GM12878 (cell line): ENCODE data around the gene STK38. TPM values are rescaled to one million over a fixed set of nuclear protein-coding genes. Genes with fewer than 3 reads are reported as not detected.

Experiments used
- ATAC-seq: fragments of 200-7000 bp; cut with Tn5 transposase; 3 replicates; pipeline ENCODE4 v1.9.1; 2020; ENCODE audit warnings: mild to moderate bottlenecking, moderate library complexity
- BruUV-seq: library from RNA; stranded (reverse); fragments of 400-500 nt; replicated peaks from 2 replicates; lab custom pipeline; 2021; lab: Mats Ljungman, UMichigan
- CTCF ChIA-PET: fragments of 300-600 bp; sonication (Branson Sonifier 250); formaldehyde crosslinking; extraction: SDS; loops from one replicate; lab custom pipeline; 2021; ENCODE audit warnings: inconsistent platforms; lab: Yijun Ruan, JAX
- POLR2A ChIA-PET: fragments of 350-600 bp; formaldehyde crosslinking; extraction: SDS; loops from one replicate; lab custom pipeline; 2021; ENCODE audit warnings: inconsistent platforms; lab: Charles Lee
- RAD21 ChIA-PET: fragments of 300-600 bp; sonication (Branson Sonifier 250); formaldehyde crosslinking; loops from one replicate; lab custom pipeline; 2023; ENCODE audit warnings: antibody characterized with exemption; ENCODE audit not compliant: unreplicated experiment; lab: Charles Lee
- SMC1A ChIA-PET: fragments of 300-600 bp; sonication (Branson Sonifier 250); formaldehyde crosslinking; loops from one replicate; lab custom pipeline; 2023; ENCODE audit not compliant: unreplicated experiment, uncharacterized antibody; lab: Charles Lee
- DNase-seq: peaks from one replicate; pipeline ENCODE4 v3.0.0-alpha.2; 2011; ENCODE audit warnings: low read depth, low spot score
- FAIRE-seq: peaks from 3 replicates; lab custom pipeline; 2011; peaks lifted over from hg19 to GRCh38; lab: Jason Lieb, UNC
- H2AFZ ChIP-seq: 2 replicates; pipeline ENCODE4 v1.6.0; 2011; ENCODE audit warnings: low read depth, low read length, control low read depth; ENCODE audit not compliant: control insufficient read depth
- H3K27ac ChIP-seq: 2 replicates; pipeline ENCODE4 v1.5.1; 2011; ENCODE audit warnings: control low read depth; ENCODE audit not compliant: control insufficient read depth, insufficient read depth
- H3K27me3 ChIP-seq, 2 experiments: replicated peaks in 1 of 2; 2 replicates each; pipeline versions ENCODE4 v1.6.0 to v1.6.1; 2011; ENCODE audit warnings: low read length in 1 of 2; ENCODE audit not compliant: control insufficient read depth in 2 of 2, insufficient read depth in 2 of 2
- H3K36me3 ChIP-seq, 2 experiments: 2 replicates each; pipeline ENCODE4 v1.5.1; 2011; ENCODE audit warnings: low read length in 1 of 2; ENCODE audit not compliant: control insufficient read depth in 2 of 2, insufficient read depth in 2 of 2
- H3K4me1 ChIP-seq: 2 replicates; pipeline ENCODE4 v1.6.1; 2011; ENCODE audit warnings: mild to moderate bottlenecking, low read length, moderate library complexity, mixed read lengths; ENCODE audit not compliant: control insufficient read depth, insufficient read depth
- H3K4me2 ChIP-seq: 2 replicates; pipeline ENCODE4 v1.6.0; 2011; ENCODE audit warnings: control low read depth; ENCODE audit not compliant: control insufficient read depth, insufficient read depth
- H3K4me3 ChIP-seq: fragments of 200-600 bp; sonication (generic); 2 replicates; pipeline ENCODE4 v1.5.1; 2016
- H3K79me2 ChIP-seq: 2 replicates; pipeline ENCODE4 v1.6.0; 2011; ENCODE audit warnings: low read length; ENCODE audit not compliant: control insufficient read depth, insufficient read depth
- H3K9ac ChIP-seq: 2 replicates; pipeline ENCODE4 v1.8.0; 2011; ENCODE audit warnings: low read length, control low read depth, mixed read lengths; ENCODE audit not compliant: control insufficient read depth, insufficient read depth
- H3K9me3 ChIP-seq: replicated peaks from 3 replicates; pipeline ENCODE4 v1.5.1; 2011; ENCODE audit warnings: mild to moderate bottlenecking, low read length; ENCODE audit not compliant: control insufficient read depth, insufficient read depth
- H4K20me1 ChIP-seq: 2 replicates; pipeline ENCODE4 v1.6.0; 2011; ENCODE audit not compliant: control insufficient read depth, insufficient read depth
- CEBPB ChIP-seq, 2 experiments: fragments of 150-350 bp in 1 of 2; IDR thresholded peaks; 2 replicates each; pipeline ENCODE4 v1.6.1; 2012 to 2014; ENCODE audit warnings: low read depth in 2 of 2, low read length in 2 of 2, borderline replicate concordance in 1 of 2, inconsistent platforms in 1 of 2
- E2F4 ChIP-seq: IDR thresholded peaks from 2 replicates; pipeline ENCODE4 v1.6.1; 2012; ENCODE audit warnings: low read depth, low read length, improper control_type of control experiment
- EP300 ChIP-seq, 2 experiments: fragments of 150-350 bp in 1 of 2; IDR thresholded peaks; 2 replicates each; pipeline ENCODE4 v1.6.1; 2011 to 2012; ENCODE audit warnings: low read depth in 2 of 2, low read length in 2 of 2, borderline replicate concordance in 1 of 2, improper control_type of control experiment in 1 of 2, inconsistent platforms in 1 of 2; ENCODE audit not compliant: control insufficient read depth in 1 of 2
- GABPA ChIP-seq: IDR thresholded peaks from 2 replicates; pipeline ENCODE4 v1.6.1; 2014; ENCODE audit warnings: antibody characterized with exemption, low read depth, mild to moderate bottlenecking, inconsistent platforms
- IKZF2 ChIP-seq, 2 experiments: fragments of 450-650 bp; IDR thresholded peaks; 2 replicates each; pipeline ENCODE4 v1.6.1; 2017; ENCODE audit warnings: mild to moderate bottlenecking in 2 of 2, moderate library complexity in 2 of 2
- JUND ChIP-seq: IDR thresholded peaks from 2 replicates; pipeline ENCODE4 v1.6.1; 2012; ENCODE audit warnings: low read depth, mild to moderate bottlenecking, low read length, improper control_type of control experiment, moderate library complexity
- LARP7 ChIP-seq: fragments of 450-650 bp; IDR thresholded peaks from 2 replicates; pipeline ENCODE4 v1.6.1; 2017; ENCODE audit warnings: mild to moderate bottlenecking
- NFYB ChIP-seq: IDR thresholded peaks from 2 replicates; pipeline ENCODE4 v1.6.1; 2011; ENCODE audit warnings: low read depth, mild to moderate bottlenecking, low read length, improper control_type of control experiment, moderate library complexity; ENCODE audit not compliant: insufficient read depth
- NRF1 ChIP-seq: conservative IDR thresholded peaks from 2 replicates; pipeline ENCODE4 v1.6.1; 2011; ENCODE audit warnings: mild to moderate bottlenecking, low read depth, low read length, improper control_type of control experiment
- POLR2AphosphoS5 ChIP-seq: IDR thresholded peaks from 2 replicates; pipeline ENCODE4 v1.6.1; 2011; ENCODE audit warnings: mild to moderate bottlenecking, low read length, inconsistent platforms
- RBBP5 ChIP-seq: fragments of 200-600 bp; sonication (generic); conservative IDR thresholded peaks from 2 replicates; pipeline ENCODE4 v1.6.1; 2016
- RELA ChIP-seq: fragments of 450-650 bp; IDR thresholded peaks from 2 replicates; pipeline ENCODE4 v1.8.0; 2014; ENCODE audit warnings: borderline replicate concordance; ENCODE audit not compliant: partially characterized antibody
- SMAD5 ChIP-seq: IDR thresholded peaks from 2 replicates; pipeline ENCODE4 v1.6.1; 2016; ENCODE audit warnings: antibody characterized with exemption, low read depth
- SREBF1 ChIP-seq: IDR thresholded peaks from 2 replicates; pipeline ENCODE4 v1.6.1; 2012; ENCODE audit warnings: mild to moderate bottlenecking, low read length
- YBX1 ChIP-seq: fragments of 450-650 bp; IDR thresholded peaks from 2 replicates; pipeline ENCODE4 v1.6.1; 2016; ENCODE audit warnings: antibody characterized with exemption
- ZNF24 ChIP-seq: fragments of 450-650 bp; IDR thresholded peaks from 2 replicates; pipeline ENCODE4 v1.6.1; 2017; ENCODE audit warnings: antibody characterized with exemption, mild to moderate bottlenecking
- WGBS: methylation state at CpG from one replicate; pipeline ENCODE4 v1.1.6; 2016; ENCODE audit warnings: low lambda C conversion rate; ENCODE audit not compliant: insufficient replicate concordance, insufficient coverage; ENCODE audit errors: missing lambda C conversion rate; 5-methylcytosine and 5-hydroxymethylcytosine counted together
- in situ Hi-C: fragments of 300-500 bp; cut with MboI; formaldehyde crosslinking; loops from 9 replicates; pipeline ENCODE4 v1.14.3; 2018; ENCODE audit warnings: mixed read lengths
- intact Hi-C: fragments of 100-400 bp; cut with micrococcal nuclease; formaldehyde crosslinking; loops from one replicate; pipeline ENCODE4 v1.14.2; 2022; ENCODE audit not compliant: unreplicated experiment
- polyA plus RNA-seq, 11 experiments: library from polyadenylated mRNA; depleted of rRNA in 4 of 11; unstranded in 6 of 11; stranded (reverse) in 5 of 11; fragments of >200 nt; fragmentation: Nextera tagmentation in 4 of 11; fragmentation: Illumina TruSeq in 1 of 11; extraction: Ambion mirVana in 4 of 11; extraction: Trizol in 1 of 11; gene quantifications; 1 replicate in 1 of 11; 2 replicates in 10 of 11; pipeline versions ENCODE4 v1.2.1 to v1.2.3, GENCODE V29; 2011 to 2016; ENCODE audit warnings: inconsistent platforms in 2 of 11, missing spikeins in 2 of 11, low read depth in 1 of 11
- total RNA-seq, 4 experiments: library from RNA; depleted of rRNA in 3 of 4; stranded (reverse); fragments of >200 nt in 3 of 4; fragmentation: Illumina TruSeq in 1 of 4; extraction: Trizol in 1 of 4; gene quantifications; 2 replicates each; pipeline versions ENCODE4 v1.2.1 to v1.2.3, GENCODE V29; 2013 to 2021
- TF ChIP-seq, protein P1 (sequence below): fragments of 450-650 bp; IDR thresholded peaks from 2 replicates; pipeline ENCODE4 v1.6.1; 2017; ENCODE audit warnings: mild to moderate bottlenecking, moderate library complexity
- TF ChIP-seq, protein P2 (sequence below): fragments of 450-650 bp; IDR thresholded peaks from 2 replicates; pipeline ENCODE4 v1.6.1; 2014; ENCODE audit warnings: mild to moderate bottlenecking

The STK38 gene
- total and polyA plus RNA-seq, 10 of the 15 experiments (the other 5 are each of a cell fraction or from before 2014, with no cell fraction given), result 4.1 to 18.7 (median 13.6) TPM

DNA sequence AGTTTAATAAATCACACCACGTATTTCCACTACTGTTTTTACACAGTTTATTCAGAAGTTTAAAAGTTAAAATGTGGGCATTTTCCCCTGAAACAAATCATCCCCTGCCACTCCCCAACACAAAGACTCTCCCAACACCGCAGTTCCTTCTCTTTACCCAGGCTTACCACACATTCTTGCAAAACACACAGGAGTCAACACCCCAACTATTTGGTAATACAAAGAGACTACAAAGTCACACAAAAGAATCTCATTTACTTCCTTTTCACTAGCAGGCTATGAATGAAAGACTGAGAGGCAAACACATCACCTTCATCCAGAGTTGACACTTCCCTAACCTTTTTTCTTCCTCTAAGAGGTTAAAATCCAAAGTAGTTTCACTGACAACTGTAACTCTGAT, 53.4 kb downstream of the STK38 start (continued):
- no peak for TF ChIP-seq E2F4
- no peak for TF ChIP-seq NFYB
- TF ChIP-seq NRF1, result no peak
- no peak for TF ChIP-seq CEBPB (IDR thresholded peaks at IDR 0.05; ENCODE audit: borderline replicate concordance in 1 of 2, low read depth in 2 of 2, low read length in 2 of 2)

DNA sequence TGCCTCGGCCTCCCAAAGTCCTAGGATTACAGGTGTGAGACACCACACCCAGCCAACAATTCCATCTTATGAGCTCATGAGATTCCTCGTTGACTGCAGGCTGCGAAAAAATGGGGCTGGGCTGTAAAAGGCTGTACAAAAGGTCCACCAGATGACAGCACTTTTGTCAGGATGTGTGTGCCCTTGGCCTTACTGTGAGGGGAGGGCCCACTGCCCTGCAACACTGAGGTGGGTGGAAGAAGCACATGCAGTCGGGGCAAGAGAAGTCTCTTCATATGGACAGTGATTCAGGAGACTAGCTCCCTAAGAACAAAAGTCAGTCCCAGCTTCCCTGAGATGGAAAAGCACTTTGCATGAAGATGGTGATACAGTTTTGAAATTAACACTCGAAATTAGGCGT, 54.0 kb downstream of the STK38 start:
- Histone ChIP-seq H3K4me2 (no peak overlapping the region), H2AFZ (no peak overlapping the region), H3K27ac (no peak overlapping the region), H4K20me1 (no peaks in the 10 kb centered on the region), H3K9me3 (no peaks in the 10 kb centered on the region), H3K27me3 (no peaks in the 10 kb centered on the region), H3K4me3 (no peak overlapping the region), H3K4me1 (no peaks in the 10 kb centered on the region), H3K79me2 (no peaks in the 10 kb centered on the region), H3K36me3 (peaks cover 0 to 6% of the 10 kb centered on the region in 2 experiments; a peak in 2 of 4 replicates), H3K9ac (no peak overlapping the region)
- DNase-seq (no peak), ATAC-seq (no peak), FAIRE-seq (no peak)
- RAD21 ChIA-PET, result no interaction called here
- CTCF ChIA-PET, result no interaction called here
- intact Hi-C loops (no loop called here), in situ Hi-C loops (no loop called here)
- SMC1A ChIA-PET, result no interaction called here
- BruUV-seq, result no TSS peak
- POLR2A ChIA-PET, result interaction anchor here (0.7 kb wide), 1 partner anchor 28 kb away, joined by 4 read pairs; no protein-coding TSS in a partner anchor
- WGBS, result 95% methylated on average over 6 of the region's 6 CpGs
- no peak for TF ChIP-seq EP300 (IDR thresholded peaks at IDR 0.05; ENCODE audit: borderline replicate concordance in 1 of 2, control insufficient read depth in 1 of 2, low read depth in 2 of 2, low read length in 2 of 2)
- TF ChIP-seq JUND, result no peak
- TF ChIP-seq, protein P1, sequence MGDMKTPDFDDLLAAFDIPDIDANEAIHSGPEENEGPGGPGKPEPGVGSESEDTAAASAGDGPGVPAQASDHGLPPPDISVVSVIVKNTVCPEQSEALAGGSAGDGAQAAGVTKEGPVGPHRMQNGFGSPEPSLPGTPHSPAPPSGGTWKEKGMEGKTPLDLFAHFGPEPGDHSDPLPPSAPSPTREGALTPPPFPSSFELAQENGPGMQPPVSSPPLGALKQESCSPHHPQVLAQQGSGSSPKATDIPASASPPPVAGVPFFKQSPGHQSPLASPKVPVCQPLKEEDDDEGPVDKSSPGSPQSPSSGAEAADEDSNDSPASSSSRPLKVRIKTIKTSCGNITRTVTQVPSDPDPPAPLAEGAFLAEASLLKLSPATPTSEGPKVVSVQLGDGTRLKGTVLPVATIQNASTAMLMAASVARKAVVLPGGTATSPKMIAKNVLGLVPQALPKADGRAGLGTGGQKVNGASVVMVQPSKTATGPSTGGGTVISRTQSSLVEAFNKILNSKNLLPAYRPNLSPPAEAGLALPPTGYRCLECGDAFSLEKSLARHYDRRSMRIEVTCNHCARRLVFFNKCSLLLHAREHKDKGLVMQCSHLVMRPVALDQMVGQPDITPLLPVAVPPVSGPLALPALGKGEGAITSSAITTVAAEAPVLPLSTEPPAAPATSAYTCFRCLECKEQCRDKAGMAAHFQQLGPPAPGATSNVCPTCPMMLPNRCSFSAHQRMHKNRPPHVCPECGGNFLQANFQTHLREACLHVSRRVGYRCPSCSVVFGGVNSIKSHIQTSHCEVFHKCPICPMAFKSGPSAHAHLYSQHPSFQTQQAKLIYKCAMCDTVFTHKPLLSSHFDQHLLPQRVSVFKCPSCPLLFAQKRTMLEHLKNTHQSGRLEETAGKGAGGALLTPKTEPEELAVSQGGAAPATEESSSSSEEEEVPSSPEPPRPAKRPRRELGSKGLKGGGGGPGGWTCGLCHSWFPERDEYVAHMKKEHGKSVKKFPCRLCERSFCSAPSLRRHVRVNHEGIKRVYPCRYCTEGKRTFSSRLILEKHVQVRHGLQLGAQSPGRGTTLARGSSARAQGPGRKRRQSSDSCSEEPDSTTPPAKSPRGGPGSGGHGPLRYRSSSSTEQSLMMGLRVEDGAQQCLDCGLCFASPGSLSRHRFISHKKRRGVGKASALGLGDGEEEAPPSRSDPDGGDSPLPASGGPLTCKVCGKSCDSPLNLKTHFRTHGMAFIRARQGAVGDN, result no peak
- TF ChIP-seq ZNF24, result no peak
- TF ChIP-seq IKZF2 (IDR thresholded peaks at IDR 0.05), result no peak
- TF ChIP-seq SMAD5, result no peak
- no peak for TF ChIP-seq RBBP5
- TF ChIP-seq GABPA, result no peak
- no peak for TF ChIP-seq POLR2AphosphoS5
- TF ChIP-seq LARP7, result no peak
- no peak for TF ChIP-seq YBX1
- TF ChIP-seq, protein P2, sequence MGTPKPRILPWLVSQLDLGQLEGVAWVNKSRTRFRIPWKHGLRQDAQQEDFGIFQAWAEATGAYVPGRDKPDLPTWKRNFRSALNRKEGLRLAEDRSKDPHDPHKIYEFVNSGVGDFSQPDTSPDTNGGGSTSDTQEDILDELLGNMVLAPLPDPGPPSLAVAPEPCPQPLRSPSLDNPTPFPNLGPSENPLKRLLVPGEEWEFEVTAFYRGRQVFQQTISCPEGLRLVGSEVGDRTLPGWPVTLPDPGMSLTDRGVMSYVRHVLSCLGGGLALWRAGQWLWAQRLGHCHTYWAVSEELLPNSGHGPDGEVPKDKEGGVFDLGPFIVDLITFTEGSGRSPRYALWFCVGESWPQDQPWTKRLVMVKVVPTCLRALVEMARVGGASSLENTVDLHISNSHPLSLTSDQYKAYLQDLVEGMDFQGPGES, result no peak
- no peak for TF ChIP-seq RELA
- TF ChIP-seq SREBF1, result no peak
